GM23338 (cell line): ENCODE data around the gene SAMD4A. TPM values are rescaled to one million over a fixed set of nuclear protein-coding genes. Genes with fewer than 3 reads are reported as not detected.

Experiments used
- ATAC-seq: fragments of 200-7000 bp; cut with Tn5 transposase; 3 replicates; pipeline ENCODE4 v1.9.1; 2020
- DNase-seq: peaks from one replicate; pipeline ENCODE4 v3.0.0-alpha.2; 2015; ENCODE audit warnings: low spot score
- H2AFZ ChIP-seq: fragments of 200-600 bp; sonication (generic); 2 replicates; pipeline ENCODE4 v1.8.0; 2016; ENCODE audit warnings: antibody characterized with exemption, mild to moderate bottlenecking, moderate library complexity
- H3F3A ChIP-seq: fragments of 200-600 bp; sonication (generic); replicated peaks from 2 replicates; pipeline ENCODE4 v1.8.0; 2017; ENCODE audit warnings: antibody characterized with exemption, mixed run types, low read depth
- H3K27ac ChIP-seq: fragments of 200-600 bp; sonication (generic); 2 replicates; pipeline ENCODE4 v1.6.1; 2016; ENCODE audit warnings: low read depth
- H3K27me3 ChIP-seq: fragments of 200-600 bp; sonication (generic); 2 replicates; pipeline ENCODE4 v1.8.0; 2016; ENCODE audit warnings: mild to moderate bottlenecking, mixed run types, moderate library complexity; ENCODE audit not compliant: insufficient read depth
- H3K36me3 ChIP-seq: fragments of 200-600 bp; sonication (generic); 2 replicates; pipeline ENCODE4 v1.8.0; 2016; ENCODE audit warnings: mild to moderate bottlenecking; ENCODE audit not compliant: insufficient read depth
- H3K4me1 ChIP-seq: fragments of 200-600 bp; sonication (generic); 2 replicates; pipeline ENCODE4 v1.8.0; 2016; ENCODE audit warnings: mild to moderate bottlenecking, moderate library complexity; ENCODE audit not compliant: insufficient read depth
- H3K4me2 ChIP-seq: fragments of 200-600 bp; sonication (generic); 2 replicates; pipeline ENCODE4 v1.7.1; 2017; ENCODE audit warnings: mixed run types
- H3K4me3 ChIP-seq: fragments of 200-600 bp; sonication (generic); 2 replicates; pipeline ENCODE4 v1.6.1; 2016; ENCODE audit warnings: mixed run types
- H3K79me2 ChIP-seq: fragments of 200-600 bp; sonication (generic); replicated peaks from 2 replicates; pipeline ENCODE4 v1.8.0; 2017; ENCODE audit warnings: mild to moderate bottlenecking; ENCODE audit not compliant: insufficient read depth
- H3K9me2 ChIP-seq: fragments of 200-600 bp; sonication (generic); 2 replicates; pipeline ENCODE4 v1.8.0; 2017; ENCODE audit not compliant: insufficient read depth
- H4K20me1 ChIP-seq: fragments of 200-600 bp; sonication (generic); replicated peaks from 2 replicates; pipeline ENCODE4 v1.8.0; 2017; ENCODE audit warnings: mild to moderate bottlenecking; ENCODE audit not compliant: insufficient read depth
- H3K27ac Mint-ChIP-seq: 2 replicates; pipeline ENCODE4 v1.8.0; 2020; ENCODE audit warnings: inconsistent platforms, mild to moderate bottlenecking, moderate library complexity, mixed read lengths
- H3K27me3 Mint-ChIP-seq: 3 replicates; pipeline ENCODE4 v1.8.0; 2022; ENCODE audit warnings: low read depth, mild to moderate bottlenecking, moderate library complexity, mixed read lengths, inconsistent platforms; ENCODE audit not compliant: insufficient read depth, poor library complexity
- H3K36me3 Mint-ChIP-seq: 3 replicates; pipeline ENCODE4 v1.8.0; 2021; ENCODE audit warnings: low read depth, mild to moderate bottlenecking, inconsistent platforms, moderate library complexity, mixed read lengths
- H3K4me1 Mint-ChIP-seq: 3 replicates; pipeline ENCODE4 v1.8.0; 2020; ENCODE audit warnings: mild to moderate bottlenecking, inconsistent platforms, mixed read lengths
- H3K4me3 Mint-ChIP-seq: 3 replicates; pipeline ENCODE4 v1.8.0; 2021; ENCODE audit warnings: moderate library complexity, mild to moderate bottlenecking, inconsistent platforms, mixed read lengths
- H3K9me3 Mint-ChIP-seq: 3 replicates; pipeline ENCODE4 v1.8.0; 2020; ENCODE audit warnings: moderate library complexity, mild to moderate bottlenecking, inconsistent platforms, mixed read lengths
- EZH2phosphoT487 ChIP-seq: fragments of 200-600 bp; sonication (generic); IDR thresholded peaks from one replicate; pipeline ENCODE4 v1.8.1; 2018; ENCODE audit warnings: antibody characterized with exemption; ENCODE audit not compliant: unreplicated experiment
- JUNB ChIP-seq: IDR thresholded peaks from one replicate; pipeline ENCODE4 v1.6.1; 2016; ENCODE audit warnings: antibody characterized with exemption; ENCODE audit not compliant: unreplicated experiment
- NANOG ChIP-seq: IDR thresholded peaks from 2 replicates; pipeline ENCODE4 v1.6.1; 2016; ENCODE audit warnings: antibody characterized with exemption, borderline replicate concordance
- POLR2AphosphoS5 ChIP-seq: IDR thresholded peaks from 2 replicates; pipeline ENCODE4 v1.6.1; 2016; ENCODE audit warnings: antibody characterized with exemption, low read depth
- ZNF114 ChIP-seq: fragments of 250-450 bp; sonication (Bioruptor Pico); IDR thresholded peaks from 2 replicates; pipeline ENCODE4 v1.5.0; 2020; ENCODE audit warnings: mild to moderate bottlenecking, moderate library complexity
- polyA plus RNA-seq: library from polyadenylated mRNA; unstranded; fragments of >200 nt; fragmentation: Nextera tagmentation; extraction: Ambion mirVana; gene quantifications from 2 replicates; pipeline ENCODE4 v1.2.1, GENCODE V29; 2016
- total RNA-seq: library from RNA; depleted of rRNA; stranded (reverse); fragments of >200 nt; shearing (Covaris generic); gene quantifications from 2 replicates; pipeline ENCODE4 v1.2.3, GENCODE V29; 2014
- TF ChIP-seq, protein P1 (sequence below): IDR thresholded peaks from one replicate; pipeline ENCODE4 v1.6.1; 2018; ENCODE audit warnings: antibody characterized with exemption; ENCODE audit not compliant: unreplicated experiment
- TF ChIP-seq, protein P2 (sequence below): IDR thresholded peaks from 2 replicates; pipeline ENCODE4 v1.6.1; 2016; ENCODE audit warnings: antibody characterized with exemption

SAMD4A gene
- total and polyA plus RNA-seq, 2 experiments from 2014 or later = 1.6 to 6.9 TPM

DNA sequence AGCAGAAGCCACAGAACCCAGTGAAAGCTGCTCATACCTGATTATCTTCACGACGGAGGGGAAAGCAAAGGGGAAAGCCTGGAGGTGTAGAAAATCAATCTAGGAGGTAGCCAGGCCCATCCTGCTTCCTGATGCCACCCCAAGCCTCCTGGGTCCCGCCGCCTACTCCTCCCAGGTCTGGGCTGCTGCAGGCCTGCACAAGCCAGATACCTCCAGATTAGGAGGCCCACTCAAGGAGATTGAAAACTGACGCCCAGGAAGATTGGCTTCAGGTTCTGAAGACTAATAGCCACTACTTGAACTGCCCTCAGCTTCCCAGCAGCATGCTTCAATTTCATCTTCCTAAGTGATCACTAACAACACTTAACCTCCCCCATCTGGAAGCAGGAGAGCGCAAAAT is 248.6 kb downstream of the SAMD4A start:
- Mint-ChIP-seq H3K36me3 (no peaks in the 10 kb centered on the region), H3K4me3 (no peak overlapping the region), H3K4me1 (peaks cover 3% of the 10 kb centered on the region; the same call in 1 of the 3 replicates), H3K27ac (no peak overlapping the region), H3K27me3 (peaks cover 9% of the 10 kb centered on the region), H3K9me3 (no peaks in the 10 kb centered on the region)
- Histone ChIP-seq H3K27me3 (no peaks in the 10 kb centered on the region), H3K4me3 (no peak overlapping the region), H3K9me2 (no peaks in the 10 kb centered on the region), H3K4me1 (no peaks in the 10 kb centered on the region), H2AFZ (no peak overlapping the region), H4K20me1 (no peaks in the 10 kb centered on the region), H3K36me3 (no peaks in the 10 kb centered on the region), H3K79me2 (no peaks in the 10 kb centered on the region), H3F3A (no peaks in the 10 kb centered on the region), H3K4me2 (no peak overlapping the region), H3K27ac (no peak overlapping the region)
- DNase-seq (no peak), ATAC-seq (no peak)
- TF ChIP-seq, protein P1, sequence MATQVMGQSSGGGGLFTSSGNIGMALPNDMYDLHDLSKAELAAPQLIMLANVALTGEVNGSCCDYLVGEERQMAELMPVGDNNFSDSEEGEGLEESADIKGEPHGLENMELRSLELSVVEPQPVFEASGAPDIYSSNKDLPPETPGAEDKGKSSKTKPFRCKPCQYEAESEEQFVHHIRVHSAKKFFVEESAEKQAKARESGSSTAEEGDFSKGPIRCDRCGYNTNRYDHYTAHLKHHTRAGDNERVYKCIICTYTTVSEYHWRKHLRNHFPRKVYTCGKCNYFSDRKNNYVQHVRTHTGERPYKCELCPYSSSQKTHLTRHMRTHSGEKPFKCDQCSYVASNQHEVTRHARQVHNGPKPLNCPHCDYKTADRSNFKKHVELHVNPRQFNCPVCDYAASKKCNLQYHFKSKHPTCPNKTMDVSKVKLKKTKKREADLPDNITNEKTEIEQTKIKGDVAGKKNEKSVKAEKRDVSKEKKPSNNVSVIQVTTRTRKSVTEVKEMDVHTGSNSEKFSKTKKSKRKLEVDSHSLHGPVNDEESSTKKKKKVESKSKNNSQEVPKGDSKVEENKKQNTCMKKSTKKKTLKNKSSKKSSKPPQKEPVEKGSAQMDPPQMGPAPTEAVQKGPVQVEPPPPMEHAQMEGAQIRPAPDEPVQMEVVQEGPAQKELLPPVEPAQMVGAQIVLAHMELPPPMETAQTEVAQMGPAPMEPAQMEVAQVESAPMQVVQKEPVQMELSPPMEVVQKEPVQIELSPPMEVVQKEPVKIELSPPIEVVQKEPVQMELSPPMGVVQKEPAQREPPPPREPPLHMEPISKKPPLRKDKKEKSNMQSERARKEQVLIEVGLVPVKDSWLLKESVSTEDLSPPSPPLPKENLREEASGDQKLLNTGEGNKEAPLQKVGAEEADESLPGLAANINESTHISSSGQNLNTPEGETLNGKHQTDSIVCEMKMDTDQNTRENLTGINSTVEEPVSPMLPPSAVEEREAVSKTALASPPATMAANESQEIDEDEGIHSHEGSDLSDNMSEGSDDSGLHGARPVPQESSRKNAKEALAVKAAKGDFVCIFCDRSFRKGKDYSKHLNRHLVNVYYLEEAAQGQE = no peak
- TF ChIP-seq NANOG (no peak), ZNF114 (no peak), JUNB (no peak)

DNA sequence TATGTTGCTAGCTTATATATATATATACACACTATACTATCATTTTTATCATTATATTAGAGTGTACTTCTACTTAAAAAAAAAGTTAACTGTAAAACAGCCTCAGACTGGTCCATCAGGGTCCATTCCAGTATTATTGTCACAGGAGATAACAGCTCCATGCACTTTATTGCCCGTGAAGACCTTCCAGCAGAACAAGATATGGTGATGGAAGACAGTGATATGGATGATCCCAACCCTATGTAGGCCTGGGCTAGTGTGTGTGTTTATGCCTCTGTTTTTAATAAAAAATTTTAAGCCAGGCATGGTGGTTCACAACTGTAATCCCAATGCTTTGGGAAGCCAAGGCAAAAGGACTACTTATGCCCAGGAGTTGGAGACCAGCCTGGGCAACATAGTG is 249.5 kb downstream of the SAMD4A start:
- Histone ChIP-seq H2AFZ (no peak overlapping the region), H3K4me1 (no peaks in the 10 kb centered on the region), H3K4me3 (no peak overlapping the region), H3K9me2 (no peaks in the 10 kb centered on the region), H3K27me3 (no peaks in the 10 kb centered on the region), H3F3A (no peaks in the 10 kb centered on the region), H3K36me3 (no peaks in the 10 kb centered on the region), H3K27ac (no peak overlapping the region), H4K20me1 (no peaks in the 10 kb centered on the region), H3K4me2 (no peak overlapping the region), H3K79me2 (no peaks in the 10 kb centered on the region)
- Mint-ChIP-seq H3K4me1 (peaks cover 3% of the 10 kb centered on the region; the same call in 1 of the 3 replicates), H3K27me3 (peaks cover 9% of the 10 kb centered on the region), H3K36me3 (no peaks in the 10 kb centered on the region), H3K4me3 (no peak overlapping the region), H3K9me3 (no peaks in the 10 kb centered on the region), H3K27ac (no peak overlapping the region)
- TF ChIP-seq ZNF114 (no peak), POLR2AphosphoS5 (no peak), EZH2phosphoT487 (no peak), NANOG (no peak)
- TF ChIP-seq, protein P2, sequence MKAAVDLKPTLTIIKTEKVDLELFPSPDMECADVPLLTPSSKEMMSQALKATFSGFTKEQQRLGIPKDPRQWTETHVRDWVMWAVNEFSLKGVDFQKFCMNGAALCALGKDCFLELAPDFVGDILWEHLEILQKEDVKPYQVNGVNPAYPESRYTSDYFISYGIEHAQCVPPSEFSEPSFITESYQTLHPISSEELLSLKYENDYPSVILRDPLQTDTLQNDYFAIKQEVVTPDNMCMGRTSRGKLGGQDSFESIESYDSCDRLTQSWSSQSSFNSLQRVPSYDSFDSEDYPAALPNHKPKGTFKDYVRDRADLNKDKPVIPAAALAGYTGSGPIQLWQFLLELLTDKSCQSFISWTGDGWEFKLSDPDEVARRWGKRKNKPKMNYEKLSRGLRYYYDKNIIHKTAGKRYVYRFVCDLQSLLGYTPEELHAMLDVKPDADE = no peak
- DNase-seq = no peak
- ATAC-seq = no peak
